Rectal smooth muscle tissue (tissue), 1 donor: ENCODE data around the gene ZBTB7B.
A peak's percentile ranks its signal among the peaks of the same experiment; 100 is the strongest.

Experiments
- H3K27ac ChIP-seq: one replicate; pipeline ENCODE4 v1.7.0; 2013; ENCODE audit warnings: low read depth, low read length, inconsistent platforms
- H3K27me3 ChIP-seq: one replicate; pipeline ENCODE4 v1.7.0; 2013; ENCODE audit warnings: low read length; ENCODE audit not compliant: control insufficient read depth, insufficient read depth
- H3K36me3 ChIP-seq: one replicate; pipeline ENCODE4 v1.7.0; 2013; ENCODE audit warnings: low read length; ENCODE audit not compliant: control insufficient read depth, insufficient read depth
- H3K4me1 ChIP-seq: one replicate; pipeline ENCODE4 v1.7.0; 2013; ENCODE audit warnings: low read length; ENCODE audit not compliant: control insufficient read depth, insufficient read depth
- H3K4me3 ChIP-seq: one replicate; pipeline ENCODE4 v1.7.0; 2013; ENCODE audit warnings: low read length
- H3K9ac ChIP-seq: one replicate; pipeline ENCODE4 v1.7.0; 2013; ENCODE audit warnings: low read length

The ZBTB7B gene

DNA sequence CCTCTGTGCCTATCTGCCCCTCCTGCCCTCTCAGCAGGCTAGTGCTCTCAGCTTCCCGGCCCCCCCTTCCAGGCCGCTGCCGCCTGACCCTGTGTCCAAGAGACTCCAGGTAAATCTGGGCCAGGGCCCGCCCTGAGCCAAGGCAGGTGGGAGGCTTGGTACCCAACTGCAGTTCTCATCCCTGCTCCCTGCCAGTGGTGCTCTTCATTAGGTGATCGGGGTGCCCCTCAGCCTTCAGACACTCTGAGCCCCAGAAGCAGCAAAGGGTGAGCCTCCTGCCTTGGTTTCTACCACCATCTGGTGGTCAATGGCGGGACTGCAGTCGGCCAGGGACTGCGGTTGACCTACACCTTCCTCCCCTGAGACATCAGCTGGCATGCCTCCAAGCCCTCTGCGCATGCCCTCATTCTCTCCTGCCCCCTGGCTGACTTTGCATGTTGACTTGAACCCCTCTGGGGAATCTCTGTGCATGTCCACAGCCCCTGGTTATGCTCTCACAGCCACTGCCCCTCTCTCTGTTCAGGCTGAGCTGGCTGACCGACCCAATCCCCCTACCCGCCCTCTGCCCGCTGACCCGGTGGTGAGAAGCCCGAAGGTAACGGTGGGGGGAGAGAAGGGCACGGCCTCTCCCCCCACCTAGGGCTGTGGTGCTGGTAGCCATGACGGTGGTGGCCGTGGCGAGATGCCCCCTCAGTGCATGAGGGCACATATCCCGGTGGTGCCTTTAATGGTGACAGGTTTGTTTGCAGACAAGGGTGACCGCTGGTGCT lies 59.0 kb downstream of the ZBTB7B start:
- peak overlapping the region; percentile 47 for H3K4me3 ChIP-seq
- H3K36me3 ChIP-seq, result peaks cover 10% of the 10 kb centered on the region
- no peaks in the 10 kb centered on the region for H3K27me3 ChIP-seq
- no peak overlapping the region for H3K27ac ChIP-seq
- H3K4me1 ChIP-seq, result peaks cover 9% of the 10 kb centered on the region
- no peak overlapping the region for H3K9ac ChIP-seq

DNA sequence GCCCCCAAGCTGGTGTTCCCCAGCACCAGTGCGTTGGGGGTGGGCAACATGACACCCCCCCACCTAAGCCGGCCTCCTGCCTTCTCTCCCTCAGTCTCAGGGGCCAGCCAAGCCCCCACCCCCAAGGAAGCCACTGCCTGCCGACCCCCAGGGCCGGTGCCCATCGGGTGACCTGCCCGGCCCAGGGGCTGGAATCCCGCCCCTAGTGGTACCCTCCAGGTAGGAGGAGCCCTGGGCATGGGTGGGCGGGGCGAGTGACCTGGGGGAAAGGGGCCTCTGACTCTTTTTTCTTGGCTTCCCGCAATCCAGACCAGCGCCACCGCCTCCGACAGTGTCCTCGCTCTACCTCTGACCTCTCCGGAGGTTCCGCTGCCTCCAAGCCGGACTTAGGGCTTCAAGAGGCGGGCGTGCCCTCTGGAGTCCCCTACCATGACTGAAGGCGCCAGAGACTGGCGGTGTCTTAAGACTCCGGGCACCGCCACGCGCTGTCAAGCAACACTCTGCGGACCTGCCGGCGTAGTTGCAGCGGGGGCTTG lies 59.6 kb downstream of the ZBTB7B start:
- Histone ChIP-seq H3K4me1 (peaks cover 9% of the 10 kb centered on the region), H3K27me3 (no peaks in the 10 kb centered on the region), H3K36me3 (peaks cover 5% of the 10 kb centered on the region), H3K9ac (no peak overlapping the region), H3K4me3 (peak overlapping the region; percentile 93), H3K27ac (no peak overlapping the region)

DNA sequence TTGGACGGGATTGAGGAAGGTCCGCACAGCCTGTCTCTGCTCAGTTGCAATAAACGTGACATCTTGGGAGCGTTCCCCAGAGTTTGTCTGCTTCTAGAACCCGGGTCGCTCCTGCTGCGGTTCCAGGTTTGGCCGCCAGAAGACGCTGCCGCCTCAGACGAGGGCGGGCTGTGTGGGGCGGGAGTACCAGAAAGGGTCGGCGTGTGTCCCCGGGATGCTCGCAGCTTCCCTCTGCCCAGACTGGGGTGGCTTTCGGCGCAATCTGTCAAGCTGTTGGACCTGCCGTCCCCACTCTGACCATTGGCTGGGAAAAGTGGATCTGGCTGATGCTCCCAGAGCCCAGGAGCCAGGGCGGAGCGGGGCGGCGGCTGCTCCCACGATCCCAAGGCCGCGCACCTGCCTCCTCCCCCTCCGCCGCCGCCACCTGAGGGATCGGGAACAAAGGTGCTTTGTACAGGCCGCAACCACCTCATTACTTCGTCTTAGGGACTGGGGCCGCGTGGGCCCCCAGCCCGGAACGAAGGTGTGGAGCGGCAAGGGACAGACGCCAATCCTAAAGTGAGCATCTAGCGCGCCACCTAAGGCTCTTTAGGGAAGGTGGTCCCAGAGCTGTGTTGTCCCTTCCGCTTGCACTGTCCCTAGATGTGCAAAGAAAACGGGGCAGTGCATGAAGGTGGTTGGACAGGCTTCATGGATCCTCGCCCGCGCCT lies 60.3 kb downstream of the ZBTB7B start:
- Histone ChIP-seq H3K27me3 (no peaks in the 10 kb centered on the region), H3K36me3 (peaks cover 4% of the 10 kb centered on the region), H3K27ac (no peak overlapping the region), H3K4me1 (peaks cover 9% of the 10 kb centered on the region), H3K4me3 (peak overlapping the region; percentile 93), H3K9ac (peak overlapping the region; percentile 24)

GRCh38 chr1:155063550-155064110 lies 61.0 kb downstream of the ZBTB7B start, which contains the start of gene EFNA4:
Gene EFNA4, plus strand, starts transcription at chr1:155063740. Its CDS starts 84 bp downstream, at chr1:155063824.
- peak within 1 kb of the TSS; percentile 66 for H3K9ac ChIP-seq
- no peaks in the 10 kb centered on the region for H3K27me3 ChIP-seq
- H3K36me3 ChIP-seq, result peaks cover 6% of the 10 kb centered on the region
- H3K4me3 ChIP-seq, result peak within 1 kb of the TSS; percentile 93
- peak within 1 kb of the TSS; percentile 67 for H3K27ac ChIP-seq
- peaks cover 9% of the 10 kb centered on the region for H3K4me1 ChIP-seq

DNA sequence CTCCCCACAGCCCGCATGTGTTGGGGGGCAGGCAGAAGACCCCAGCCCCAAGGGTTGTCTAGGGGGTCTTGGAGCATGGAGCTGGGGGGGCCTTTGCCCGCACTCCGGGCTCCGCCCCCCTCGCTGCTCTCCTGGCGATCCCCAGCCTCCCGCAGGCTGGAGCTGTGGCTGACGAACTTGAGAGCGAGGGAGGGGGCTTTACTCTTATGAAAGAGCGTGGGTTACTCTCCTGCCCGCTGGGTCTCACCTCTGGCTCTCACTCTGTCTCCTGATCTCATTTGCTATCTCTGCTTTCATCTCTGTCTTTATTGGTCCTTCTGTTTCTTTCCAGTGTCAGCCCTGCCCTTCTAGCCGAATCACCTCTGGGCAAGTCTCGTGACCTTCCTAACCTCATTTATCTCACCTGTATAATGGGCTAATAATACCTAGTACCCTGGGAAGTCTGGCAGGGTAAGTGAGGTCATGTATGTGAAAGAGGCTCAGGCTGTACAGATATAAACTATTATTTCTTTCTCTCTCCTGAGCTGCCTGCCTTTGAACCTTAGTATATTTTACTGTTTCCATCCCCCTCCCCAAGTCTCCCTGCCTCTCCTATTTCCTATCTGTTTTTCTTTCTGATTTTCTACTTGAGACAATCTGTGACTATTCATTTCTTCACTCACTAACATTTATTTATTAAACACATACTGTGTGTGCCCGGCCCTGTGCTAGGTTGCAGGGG lies 61.7 kb downstream of the ZBTB7B start:
- peak overlapping the region; percentile 57 for H3K9ac ChIP-seq
- no peaks in the 10 kb centered on the region for H3K27me3 ChIP-seq
- H3K27ac ChIP-seq, result no peak overlapping the region
- peak overlapping the region; percentile 93 for H3K4me3 ChIP-seq
- peaks cover 9% of the 10 kb centered on the region for H3K36me3 ChIP-seq
- peaks cover 9% of the 10 kb centered on the region for H3K4me1 ChIP-seq

GRCh38 chr1:155064832-155065429 lies 62.3 kb downstream of the ZBTB7B start:
- peaks cover 11% of the 10 kb centered on the region for H3K36me3 ChIP-seq
- H3K27ac ChIP-seq, result no peak overlapping the region
- H3K4me1 ChIP-seq, result peaks cover 9% of the 10 kb centered on the region
- H3K27me3 ChIP-seq, result no peaks in the 10 kb centered on the region
- no peak overlapping the region for H3K4me3 ChIP-seq
- H3K9ac ChIP-seq, result no peak overlapping the region

DNA sequence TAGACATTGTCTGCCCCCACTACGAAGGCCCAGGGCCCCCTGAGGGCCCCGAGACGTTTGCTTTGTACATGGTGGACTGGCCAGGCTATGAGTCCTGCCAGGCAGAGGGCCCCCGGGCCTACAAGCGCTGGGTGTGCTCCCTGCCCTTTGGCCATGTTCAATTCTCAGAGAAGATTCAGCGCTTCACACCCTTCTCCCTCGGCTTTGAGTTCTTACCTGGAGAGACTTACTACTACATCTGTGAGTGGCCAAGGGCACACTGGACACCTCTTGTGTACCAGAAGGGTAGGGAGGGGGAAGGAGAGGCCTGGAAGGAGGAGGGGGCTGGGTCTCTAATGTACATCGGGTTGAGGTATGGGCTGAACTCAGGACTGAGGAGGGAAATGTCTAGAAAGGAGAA lies 64.2 kb downstream of the ZBTB7B start:
- H3K9ac ChIP-seq, result no peak overlapping the region
- no peaks in the 10 kb centered on the region for H3K27me3 ChIP-seq
- H3K27ac ChIP-seq, result no peak overlapping the region
- H3K4me1 ChIP-seq, result peaks cover 12% of the 10 kb centered on the region
- H3K4me3 ChIP-seq, result no peak overlapping the region
- peaks cover 8% of the 10 kb centered on the region for H3K36me3 ChIP-seq
